Measurements from ENCODE around the gene RHOBTB3.

The RHOBTB3 gene

DNA sequence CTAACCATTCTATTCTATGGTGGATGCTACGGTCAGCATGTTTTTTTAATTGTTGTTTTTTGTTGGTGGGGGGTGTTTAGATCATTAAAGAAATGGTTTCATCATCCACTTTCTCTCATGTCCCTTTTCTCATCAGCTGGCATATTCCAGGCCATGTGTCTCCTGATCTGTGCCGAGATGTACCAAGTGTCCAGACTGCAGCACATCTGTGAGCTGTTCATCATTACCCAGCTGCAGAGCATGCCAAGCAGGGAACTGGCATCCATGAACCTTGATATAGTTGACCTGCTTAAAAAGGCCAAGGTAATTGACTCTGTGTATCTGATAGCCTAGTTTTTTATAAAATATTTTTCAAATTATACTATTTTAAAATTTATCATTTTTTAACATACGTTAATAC is 52.5 kb downstream of the RHOBTB3 start (continued):
- TF ChIP-seq, protein P1, sequence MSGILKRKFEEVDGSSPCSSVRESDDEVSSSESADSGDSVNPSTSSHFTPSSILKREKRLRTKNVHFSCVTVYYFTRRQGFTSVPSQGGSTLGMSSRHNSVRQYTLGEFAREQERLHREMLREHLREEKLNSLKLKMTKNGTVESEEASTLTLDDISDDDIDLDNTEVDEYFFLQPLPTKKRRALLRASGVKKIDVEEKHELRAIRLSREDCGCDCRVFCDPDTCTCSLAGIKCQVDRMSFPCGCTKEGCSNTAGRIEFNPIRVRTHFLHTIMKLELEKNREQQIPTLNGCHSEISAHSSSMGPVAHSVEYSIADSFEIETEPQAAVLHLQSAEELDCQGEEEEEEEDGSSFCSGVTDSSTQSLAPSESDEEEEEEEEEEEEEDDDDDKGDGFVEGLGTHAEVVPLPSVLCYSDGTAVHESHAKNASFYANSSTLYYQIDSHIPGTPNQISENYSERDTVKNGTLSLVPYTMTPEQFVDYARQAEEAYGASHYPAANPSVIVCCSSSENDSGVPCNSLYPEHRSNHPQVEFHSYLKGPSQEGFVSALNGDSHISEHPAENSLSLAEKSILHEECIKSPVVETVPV (CRISPR knock-in tag; IDR thresholded peaks at IDR 0.05): no peak

DNA sequence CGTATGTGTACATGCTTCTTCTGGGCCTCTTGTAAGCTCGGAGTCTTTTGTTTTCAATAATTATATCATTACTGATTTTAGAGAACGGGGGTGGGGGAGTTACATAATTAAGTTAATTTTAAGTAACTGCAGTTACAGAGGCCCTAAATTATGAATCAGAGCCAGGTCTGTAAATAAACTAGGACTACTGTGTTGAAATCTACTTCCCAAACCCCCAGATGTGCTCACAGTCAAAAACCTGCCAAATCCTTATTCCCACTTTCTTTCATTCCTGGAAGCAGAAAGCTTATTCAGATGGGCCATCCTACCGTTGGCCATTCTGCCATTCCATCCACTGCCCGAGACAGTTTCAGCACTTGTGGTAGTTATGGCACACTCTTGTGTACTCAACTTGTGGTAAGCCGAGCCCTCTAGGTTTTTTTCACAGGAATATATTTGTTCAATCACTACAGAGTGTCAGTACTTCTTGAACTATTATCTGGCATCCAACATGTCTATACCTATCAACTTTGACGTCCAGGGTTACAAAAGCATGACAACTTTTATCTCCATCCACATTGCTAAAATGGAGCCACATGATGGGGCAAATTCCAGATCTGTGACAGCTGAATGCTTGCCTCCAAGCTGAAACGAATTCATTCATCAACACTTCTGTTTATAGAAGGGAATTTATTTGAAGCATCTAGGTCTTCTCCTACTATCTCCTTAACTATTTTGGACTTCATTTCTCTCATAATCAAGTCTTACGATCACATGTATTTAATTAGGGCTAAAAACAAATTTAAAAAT is 53.6 kb downstream of the RHOBTB3 start:
- no peak for ATAC-seq
- TF ChIP-seq ZFP30 (CRISPR knock-in tag; IDR thresholded peaks at IDR 0.05) (no peak), OSR1 (CRISPR knock-in tag; IDR thresholded peaks at IDR 0.05) (no peak), GLIS3 (CRISPR knock-in tag; IDR thresholded peaks at IDR 0.05) (no peak)
- TF ChIP-seq, protein P2, sequence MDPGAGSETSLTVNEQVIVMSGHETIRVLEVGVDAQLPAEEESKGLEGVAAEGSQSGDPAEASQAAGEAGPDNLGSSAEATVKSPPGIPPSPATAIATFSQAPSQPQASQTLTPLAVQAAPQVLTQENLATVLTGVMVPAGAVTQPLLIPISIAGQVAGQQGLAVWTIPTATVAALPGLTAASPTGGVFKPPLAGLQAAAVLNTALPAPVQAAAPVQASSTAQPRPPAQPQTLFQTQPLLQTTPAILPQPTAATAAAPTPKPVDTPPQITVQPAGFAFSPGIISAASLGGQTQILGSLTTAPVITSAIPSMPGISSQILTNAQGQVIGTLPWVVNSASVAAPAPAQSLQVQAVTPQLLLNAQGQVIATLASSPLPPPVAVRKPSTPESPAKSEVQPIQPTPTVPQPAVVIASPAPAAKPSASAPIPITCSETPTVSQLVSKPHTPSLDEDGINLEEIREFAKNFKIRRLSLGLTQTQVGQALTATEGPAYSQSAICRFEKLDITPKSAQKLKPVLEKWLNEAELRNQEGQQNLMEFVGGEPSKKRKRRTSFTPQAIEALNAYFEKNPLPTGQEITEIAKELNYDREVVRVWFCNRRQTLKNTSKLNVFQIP (CRISPR knock-in tag; IDR thresholded peaks at IDR 0.05; ENCODE audit: borderline replicate concordance, low read depth): no peak
- TF ChIP-seq, protein P1 (CRISPR knock-in tag; IDR thresholded peaks at IDR 0.05): no peak

DNA sequence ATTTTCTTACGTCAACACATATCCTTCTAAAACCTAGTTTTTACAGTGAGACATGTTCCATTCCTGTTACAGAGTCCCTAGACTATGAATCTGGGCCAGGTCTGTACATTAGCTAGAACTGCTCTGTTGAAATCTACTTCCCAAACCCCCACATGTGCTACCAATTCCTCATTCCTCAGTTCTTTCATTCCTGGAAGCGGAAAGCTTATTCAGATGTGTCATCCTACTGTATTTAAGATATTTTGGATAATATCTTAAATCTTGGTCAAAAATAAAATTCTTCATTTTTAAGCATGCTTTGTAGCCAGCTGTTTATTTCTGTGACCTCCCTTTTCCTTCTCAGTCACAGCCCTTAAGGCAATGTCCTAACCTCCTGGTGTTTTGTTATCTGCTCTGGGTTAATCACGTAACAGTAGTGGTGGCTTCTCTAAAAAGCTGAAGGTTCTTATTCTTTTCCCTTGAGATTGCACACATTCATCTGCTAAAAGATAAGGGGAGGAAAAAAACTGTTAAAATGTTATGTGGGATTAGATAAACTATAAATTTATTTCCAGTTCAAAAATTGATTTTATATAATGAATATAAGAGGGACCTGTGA is 55.8 kb downstream of the RHOBTB3 start:
- TF ChIP-seq, protein P3, sequence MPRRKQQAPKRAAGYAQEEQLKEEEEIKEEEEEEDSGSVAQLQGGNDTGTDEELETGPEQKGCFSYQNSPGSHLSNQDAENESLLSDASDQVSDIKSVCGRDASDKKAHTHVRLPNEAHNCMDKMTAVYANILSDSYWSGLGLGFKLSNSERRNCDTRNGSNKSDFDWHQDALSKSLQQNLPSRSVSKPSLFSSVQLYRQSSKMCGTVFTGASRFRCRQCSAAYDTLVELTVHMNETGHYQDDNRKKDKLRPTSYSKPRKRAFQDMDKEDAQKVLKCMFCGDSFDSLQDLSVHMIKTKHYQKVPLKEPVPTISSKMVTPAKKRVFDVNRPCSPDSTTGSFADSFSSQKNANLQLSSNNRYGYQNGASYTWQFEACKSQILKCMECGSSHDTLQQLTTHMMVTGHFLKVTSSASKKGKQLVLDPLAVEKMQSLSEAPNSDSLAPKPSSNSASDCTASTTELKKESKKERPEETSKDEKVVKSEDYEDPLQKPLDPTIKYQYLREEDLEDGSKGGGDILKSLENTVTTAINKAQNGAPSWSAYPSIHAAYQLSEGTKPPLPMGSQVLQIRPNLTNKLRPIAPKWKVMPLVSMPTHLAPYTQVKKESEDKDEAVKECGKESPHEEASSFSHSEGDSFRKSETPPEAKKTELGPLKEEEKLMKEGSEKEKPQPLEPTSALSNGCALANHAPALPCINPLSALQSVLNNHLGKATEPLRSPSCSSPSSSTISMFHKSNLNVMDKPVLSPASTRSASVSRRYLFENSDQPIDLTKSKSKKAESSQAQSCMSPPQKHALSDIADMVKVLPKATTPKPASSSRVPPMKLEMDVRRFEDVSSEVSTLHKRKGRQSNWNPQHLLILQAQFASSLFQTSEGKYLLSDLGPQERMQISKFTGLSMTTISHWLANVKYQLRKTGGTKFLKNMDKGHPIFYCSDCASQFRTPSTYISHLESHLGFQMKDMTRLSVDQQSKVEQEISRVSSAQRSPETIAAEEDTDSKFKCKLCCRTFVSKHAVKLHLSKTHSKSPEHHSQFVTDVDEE (CRISPR knock-in tag; IDR thresholded peaks at IDR 0.05): no peak
- TF ChIP-seq PPARA (CRISPR knock-in tag; IDR thresholded peaks at IDR 0.05; ENCODE audit: borderline replicate concordance) (no peak), ZFP3 (CRISPR knock-in tag; IDR thresholded peaks at IDR 0.05) (no peak), ISL1 (CRISPR knock-in tag; IDR thresholded peaks at IDR 0.05) (no peak), ZC3H10 (CRISPR knock-in tag; IDR thresholded peaks at IDR 0.05) (no peak)
- ATAC-seq: no peak

DNA sequence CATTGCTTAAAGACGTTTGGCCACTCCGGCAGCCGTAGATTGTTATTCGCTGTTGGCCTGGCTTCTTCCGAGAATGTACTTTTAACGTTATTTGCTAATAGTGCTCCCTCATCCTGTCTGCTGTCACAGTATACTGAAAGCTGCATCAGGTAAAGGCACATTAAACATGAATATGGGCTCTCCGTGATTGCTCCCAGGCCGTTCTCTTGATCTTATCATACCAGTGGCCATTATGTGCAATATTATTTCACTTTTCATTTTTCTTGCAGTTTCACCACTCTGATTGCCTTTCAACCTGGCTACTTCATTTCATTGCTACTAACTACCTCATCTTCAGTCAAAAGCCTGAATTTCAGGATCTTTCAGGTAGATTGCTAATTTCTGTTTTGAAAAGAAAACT is 57.4 kb downstream of the RHOBTB3 start:
- ATAC-seq: no peak
- no peak for TF ChIP-seq ESRRG (CRISPR knock-in tag; IDR thresholded peaks at IDR 0.05)
- TF ChIP-seq BACH2 (CRISPR knock-in tag; IDR thresholded peaks at IDR 0.05; ENCODE audit: borderline replicate concordance): no peak
- no peak for TF ChIP-seq GLIS3 (CRISPR knock-in tag; IDR thresholded peaks at IDR 0.05)
- TF ChIP-seq, protein P4, sequence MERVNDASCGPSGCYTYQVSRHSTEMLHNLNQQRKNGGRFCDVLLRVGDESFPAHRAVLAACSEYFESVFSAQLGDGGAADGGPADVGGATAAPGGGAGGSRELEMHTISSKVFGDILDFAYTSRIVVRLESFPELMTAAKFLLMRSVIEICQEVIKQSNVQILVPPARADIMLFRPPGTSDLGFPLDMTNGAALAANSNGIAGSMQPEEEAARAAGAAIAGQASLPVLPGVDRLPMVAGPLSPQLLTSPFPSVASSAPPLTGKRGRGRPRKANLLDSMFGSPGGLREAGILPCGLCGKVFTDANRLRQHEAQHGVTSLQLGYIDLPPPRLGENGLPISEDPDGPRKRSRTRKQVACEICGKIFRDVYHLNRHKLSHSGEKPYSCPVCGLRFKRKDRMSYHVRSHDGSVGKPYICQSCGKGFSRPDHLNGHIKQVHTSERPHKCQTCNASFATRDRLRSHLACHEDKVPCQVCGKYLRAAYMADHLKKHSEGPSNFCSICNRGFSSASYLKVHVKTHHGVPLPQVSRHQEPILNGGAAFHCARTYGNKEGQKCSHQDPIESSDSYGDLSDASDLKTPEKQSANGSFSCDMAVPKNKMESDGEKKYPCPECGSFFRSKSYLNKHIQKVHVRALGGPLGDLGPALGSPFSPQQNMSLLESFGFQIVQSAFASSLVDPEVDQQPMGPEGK (CRISPR knock-in tag; IDR thresholded peaks at IDR 0.05; ENCODE audit: borderline replicate concordance): no peak
- TF ChIP-seq SNAI2 (CRISPR knock-in tag; IDR thresholded peaks at IDR 0.05): no peak
- TF ChIP-seq, protein P3 (CRISPR knock-in tag; IDR thresholded peaks at IDR 0.05): no peak
- TF ChIP-seq TCF4 (CRISPR knock-in tag; IDR thresholded peaks at IDR 0.05; ENCODE audit: borderline replicate concordance): no peak
- TF ChIP-seq ISL1 (CRISPR knock-in tag; IDR thresholded peaks at IDR 0.05): no peak

All from SK-N-SH treated with all-trans-retinoic acid at 6 μM for 48 hours (cell line).